ENCODE measurements around the gene SV2B.
A peak's percentile ranks its signal among the peaks of the same experiment; 100 is the strongest.

Gene SV2B

DNA sequence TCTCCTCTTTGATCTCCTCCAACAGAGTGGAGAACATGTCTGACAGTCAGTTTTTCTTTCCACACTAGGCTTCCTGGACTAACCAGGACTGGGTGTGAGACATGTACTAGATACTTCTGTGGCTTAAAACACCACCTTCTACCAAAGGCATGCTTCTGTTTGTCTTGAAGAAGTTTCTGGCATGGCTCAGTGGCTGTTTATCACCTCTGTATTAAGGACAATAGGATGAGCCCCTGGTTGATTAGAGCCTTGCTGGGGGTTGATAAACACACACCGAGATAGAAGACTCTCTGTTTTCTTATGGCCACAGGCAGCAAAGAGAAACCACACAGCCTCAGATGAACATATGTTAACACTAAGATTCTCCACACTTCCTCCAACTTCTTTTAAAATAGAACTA is 40.5 kb downstream of the SV2B start:
- no peak for DNase-seq

DNA sequence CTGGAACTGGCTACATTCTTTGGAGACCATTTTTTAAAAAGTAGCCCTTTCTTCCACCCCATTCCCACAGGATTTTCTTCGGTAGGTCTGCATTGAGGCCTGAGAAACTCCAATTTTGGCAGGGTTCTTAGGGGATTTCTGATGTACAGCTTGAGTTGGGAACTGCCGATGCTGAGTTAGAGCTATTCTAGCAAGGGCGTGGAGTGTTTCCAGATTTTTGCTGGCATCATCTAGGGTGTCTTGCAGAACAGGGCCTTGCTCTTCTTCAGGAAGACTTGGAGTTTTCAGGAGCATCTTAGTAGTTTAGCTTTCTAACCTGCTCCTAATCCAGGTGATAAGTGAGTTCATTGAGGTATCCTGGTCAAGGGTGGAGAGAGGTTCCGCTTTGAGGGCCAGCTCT is 41.0 kb downstream of the SV2B start:
- DNase-seq: no peak

DNA sequence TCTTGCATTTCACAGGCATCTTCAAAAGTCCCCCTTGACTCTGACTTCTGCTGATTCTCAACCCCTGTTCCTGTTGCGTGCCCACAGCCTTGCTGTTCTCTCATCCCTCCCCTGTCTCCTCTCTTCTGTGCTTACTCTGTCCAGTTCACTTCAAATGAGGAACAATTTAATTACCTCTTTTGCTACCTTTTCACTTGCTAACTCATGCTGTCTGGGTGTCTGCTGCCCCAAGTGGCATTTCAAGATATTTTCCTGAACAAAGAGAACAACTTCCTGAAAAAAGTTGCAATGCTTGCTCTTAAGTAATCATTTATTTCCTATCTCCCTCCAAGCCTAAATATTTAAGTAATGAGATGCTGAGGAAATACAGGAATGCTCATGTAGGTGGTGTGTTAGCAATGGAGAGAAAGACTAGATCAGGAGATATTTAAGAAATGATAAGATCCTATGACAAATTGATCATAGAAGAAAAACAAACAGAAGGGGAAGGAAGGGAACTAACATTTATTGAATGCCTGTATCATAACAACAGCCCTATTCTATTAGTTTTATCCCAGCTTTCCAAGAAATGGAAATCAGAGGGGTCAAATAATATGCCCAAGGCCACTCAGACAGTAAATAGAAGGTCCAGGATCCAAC is 42.2 kb downstream of the SV2B start:
- DNase-seq: peak; percentile 32 to 61 (median 48)

DNA sequence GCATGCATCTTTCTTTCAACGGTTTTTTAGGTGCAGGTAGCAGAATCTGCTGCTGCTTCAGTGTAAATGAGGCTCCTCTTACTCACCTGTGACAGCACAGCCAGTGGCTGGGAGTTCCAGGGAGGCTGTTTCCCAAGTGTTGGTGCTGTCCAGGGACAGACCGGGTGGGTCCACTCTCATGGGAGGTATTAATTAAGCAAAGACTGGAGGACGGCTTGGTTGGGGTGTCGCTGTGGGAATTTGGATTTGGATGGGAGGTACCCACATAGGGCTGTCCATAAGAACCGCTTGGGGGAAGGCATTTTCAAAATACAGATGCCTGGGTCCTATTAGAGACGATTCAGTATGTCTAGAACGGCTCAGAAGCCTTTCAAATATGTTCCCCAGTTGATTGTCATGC is 42.9 kb downstream of the SV2B start:
- no peak for DNase-seq

DNA sequence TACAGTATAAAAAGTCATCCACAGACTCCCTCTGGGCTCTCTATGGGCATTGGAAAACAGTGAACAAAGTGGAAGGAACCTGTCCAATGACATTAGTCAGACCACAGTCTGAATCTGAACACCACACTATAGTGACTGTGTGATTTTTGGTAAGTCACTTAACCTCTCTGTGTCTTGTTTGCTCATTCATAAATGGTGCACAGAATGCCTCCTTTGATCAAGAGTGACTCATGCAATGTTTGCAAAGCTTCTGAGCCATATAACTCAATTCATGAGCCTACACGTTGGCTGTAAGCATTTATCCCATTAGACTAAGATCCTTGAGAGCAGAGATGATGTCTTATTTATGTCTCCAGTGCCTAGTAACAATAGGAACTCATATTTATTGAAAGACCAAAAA is 46.7 kb downstream of the SV2B start:
- DNase-seq: no peak

DNA sequence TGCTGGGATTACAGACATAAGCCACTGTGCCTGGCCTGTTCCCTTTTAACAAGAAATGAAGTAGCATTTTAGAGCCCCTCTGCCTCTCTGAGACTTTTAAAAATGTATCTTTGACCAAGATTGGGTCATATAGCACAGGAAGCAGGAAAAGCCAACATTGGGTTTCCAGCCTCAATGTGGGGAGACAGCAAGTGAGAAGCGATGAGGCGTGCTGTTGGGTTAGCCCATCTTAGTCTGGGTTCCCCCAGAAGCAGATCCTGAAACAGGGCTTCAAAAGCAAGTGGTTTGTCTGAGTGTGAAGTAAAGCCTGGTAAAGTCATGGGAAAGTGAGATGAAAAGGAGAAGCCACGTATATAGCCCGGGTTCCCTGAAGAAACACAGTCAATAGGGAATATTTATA is 48.2 kb downstream of the SV2B start:
- DNase-seq: no peak

DNA sequence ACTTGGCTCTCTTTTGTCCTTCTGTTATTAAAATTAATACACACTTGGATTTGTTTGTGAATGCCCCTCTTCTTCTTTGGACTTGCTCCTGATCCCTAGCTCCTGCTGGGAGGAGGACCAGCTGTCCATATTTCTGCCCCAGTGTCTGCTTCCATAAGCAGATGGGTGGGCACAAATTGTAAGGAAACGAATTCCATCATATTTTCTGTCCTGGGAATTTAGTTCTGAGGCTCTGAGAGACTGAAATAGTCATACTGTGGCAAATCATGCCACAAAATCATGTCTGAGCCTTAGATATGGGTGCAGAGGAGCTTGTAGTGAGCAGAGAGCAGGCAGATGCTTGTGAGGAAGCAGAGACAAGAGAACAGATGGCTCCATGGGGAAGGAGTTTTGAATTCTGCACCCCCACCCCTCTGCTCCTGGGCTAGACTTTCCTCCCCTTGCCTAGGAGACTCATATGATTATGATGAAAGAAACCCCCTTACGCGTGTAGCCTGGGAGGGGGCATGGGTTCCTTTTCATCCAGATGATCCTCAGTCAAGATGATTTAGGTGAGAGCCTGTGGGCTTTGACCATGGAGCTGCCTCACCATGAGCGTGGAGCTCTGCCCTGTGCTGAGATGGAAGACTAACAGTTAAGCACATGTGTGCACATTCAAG is 50.6 kb downstream of the SV2B start:
- no peak for DNase-seq

DNA sequence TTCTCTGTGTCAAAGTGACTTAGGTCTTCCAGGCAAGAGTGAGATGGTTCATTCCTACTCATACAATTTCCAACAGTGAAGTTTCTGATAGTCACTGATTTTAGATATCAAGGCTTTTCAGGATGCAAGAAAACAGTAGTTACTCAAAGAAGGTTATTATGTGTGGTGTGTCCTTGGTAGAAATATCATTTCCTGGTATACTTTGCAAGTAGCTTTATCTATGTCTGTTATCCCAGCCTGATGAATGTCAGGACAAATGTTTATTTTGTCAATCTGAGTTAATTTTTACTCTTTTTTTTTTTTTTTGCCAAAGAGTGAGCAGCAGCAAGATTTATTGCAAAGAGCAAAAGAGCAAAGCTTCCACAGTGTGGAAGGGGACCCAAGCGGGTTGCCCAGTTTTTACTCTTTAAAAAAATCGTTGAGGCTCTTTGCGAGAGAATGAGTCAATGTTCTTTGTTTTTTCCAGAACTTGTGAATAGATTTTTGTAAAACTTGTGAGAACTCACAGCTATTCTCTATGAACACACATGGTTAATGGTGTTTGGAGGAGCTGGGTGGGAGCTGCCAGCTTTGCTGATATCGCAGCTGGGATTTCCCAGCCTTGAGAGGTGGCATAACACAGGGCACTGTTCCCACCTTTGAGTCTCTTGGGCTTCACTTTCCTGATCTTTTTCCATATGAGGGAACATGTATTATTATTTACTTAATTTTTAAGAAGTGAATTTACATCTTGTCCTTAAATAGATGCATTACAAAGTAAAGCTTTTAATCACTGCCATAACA is 51.9 kb downstream of the SV2B start:
- no peak for DNase-seq

DNA sequence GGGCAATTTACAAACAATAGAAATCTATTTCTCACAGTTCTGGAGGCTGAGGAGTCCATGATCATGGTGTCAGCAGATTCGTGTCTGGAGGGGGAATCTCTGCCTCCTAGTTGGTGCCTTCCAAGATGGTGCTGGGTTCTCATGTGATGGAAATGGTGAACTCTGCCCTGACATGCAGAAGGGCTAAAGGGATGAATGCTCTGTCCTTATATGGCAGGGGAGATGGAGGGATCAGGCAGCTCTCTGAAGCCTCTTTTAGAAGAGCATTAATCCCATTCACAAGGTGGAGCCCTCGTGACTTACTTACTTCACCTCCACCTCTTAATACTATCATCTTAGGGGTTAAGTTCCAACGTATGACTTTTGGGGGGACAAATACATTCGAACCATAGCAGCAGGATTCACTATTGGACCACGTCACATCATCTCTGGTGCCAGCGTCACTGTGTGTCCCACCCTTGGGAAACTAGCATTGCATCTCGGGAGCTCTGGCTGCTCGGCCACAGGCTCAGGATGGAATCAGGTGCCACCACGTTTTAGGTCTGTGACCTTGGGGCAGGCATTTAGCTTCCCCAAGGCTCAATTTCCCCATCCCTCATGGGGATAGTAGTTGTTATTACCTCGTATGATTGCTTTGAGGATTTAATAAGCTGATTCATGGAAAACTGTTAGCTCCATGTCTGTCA is 53.0 kb downstream of the SV2B start:
- no peak for DNase-seq

DNA sequence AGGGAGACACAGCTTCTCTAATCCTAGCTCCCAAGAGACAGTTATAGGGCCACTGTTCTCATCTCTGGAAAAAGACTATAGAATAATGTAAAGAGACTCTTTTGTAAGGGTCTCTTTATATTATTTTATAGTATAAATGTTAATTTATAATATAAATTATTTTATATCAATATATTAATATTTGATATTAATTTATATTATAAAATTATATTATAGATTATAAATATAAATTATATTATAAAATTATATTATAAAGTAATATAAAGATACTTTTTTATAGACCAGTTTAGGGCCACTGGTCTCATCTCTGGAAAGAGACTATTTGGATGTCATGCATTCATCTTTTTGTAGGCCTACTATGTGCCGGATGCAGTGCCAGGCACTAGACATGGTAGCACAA is 53.9 kb downstream of the SV2B start:
- DNase-seq: no peak

DNA sequence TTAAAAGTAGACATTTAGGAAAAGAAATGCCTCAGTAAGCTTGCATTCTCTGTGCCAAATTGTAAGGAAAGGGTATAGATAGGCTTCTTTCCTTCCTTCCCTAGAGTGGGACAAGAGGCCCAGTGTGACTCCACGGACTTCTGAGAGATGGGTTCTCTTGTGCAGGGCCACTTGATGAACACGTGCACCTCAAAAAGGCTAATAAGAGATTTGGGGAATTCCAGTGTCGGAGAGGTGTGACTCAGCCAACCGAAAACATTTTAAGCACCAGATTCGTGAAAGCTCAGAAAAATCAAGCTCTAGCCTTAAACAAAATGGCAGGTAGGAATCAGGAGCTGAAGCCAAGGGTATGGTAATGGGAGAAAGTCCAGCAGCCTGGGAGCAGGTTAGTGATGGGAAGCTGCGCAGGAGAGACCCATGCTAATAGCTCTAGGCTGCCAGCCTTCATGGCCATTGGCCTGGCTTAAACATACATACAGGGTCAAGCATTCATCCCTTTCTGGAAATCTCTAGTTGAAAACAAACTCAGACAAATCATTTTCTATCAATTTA is 56.2 kb downstream of the SV2B start:
- no peak for DNase-seq

DNA sequence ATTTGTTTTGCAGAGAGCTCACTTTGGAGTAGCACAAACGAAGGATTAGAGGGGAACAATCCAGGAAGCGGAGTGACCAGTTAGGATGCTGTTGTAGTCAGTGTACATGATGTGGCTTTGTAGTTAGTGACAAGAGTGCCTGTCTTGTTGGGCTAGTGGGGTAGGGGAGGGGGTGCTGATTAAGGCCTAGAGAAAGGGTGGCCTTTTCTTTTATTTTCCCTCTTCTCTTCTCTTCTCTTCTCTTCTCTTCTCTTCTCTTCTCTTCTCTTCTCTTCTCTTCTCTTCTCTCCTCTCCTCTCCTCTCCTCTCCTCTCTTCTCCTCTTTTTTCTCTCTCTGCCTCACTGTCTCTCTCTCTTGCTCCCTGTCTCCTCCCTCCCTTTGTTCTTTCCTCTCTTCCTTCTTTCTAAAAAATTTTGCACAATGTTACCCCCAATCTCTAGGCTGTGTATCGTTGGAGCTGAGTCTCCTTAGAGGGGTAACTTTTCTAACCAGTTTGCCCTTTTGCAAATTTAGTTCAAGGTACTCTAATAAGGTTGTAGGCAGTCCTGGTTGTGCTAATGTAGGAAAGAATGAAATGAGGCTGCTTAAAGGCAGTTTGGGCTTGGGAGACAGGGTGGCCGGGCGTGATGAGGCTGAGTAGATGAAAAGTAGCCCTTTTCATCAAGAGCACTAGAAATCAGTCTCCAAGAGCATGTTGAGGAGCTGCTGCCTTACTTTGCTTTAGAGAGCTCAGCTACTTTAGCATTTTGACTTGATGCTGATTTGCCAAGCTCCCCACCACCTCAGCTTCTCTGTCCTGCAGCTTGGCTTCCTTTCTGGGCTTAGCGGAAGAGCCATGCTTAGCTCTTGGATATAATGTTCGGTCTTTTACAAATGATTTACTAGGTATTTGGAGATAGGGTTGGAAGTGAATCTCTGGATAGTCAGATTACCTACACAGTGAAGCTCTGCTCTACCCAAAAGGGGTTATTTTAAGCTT is 58.6 kb downstream of the SV2B start:
- no peak for DNase-seq

DNA sequence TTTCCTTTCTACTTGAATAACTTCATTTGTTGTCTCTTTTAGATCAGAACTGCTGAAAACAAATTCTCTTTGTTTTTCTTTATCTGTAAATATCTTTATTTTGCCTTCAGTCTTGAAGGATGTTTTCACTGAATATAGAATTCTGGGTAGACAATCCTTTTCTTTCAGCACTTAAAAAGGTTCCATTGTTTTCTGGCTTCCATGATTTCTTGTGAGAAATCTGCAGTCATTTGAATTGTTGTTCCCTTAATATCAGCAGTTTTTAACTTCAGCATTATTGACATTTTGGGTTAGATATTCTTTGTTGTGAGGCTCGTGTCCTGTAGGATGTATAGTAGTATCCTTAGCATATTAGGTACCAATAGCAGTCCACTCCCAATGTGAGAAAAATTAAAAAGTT is 65.8 kb downstream of the SV2B start:
- DNase-seq: no peak

DNA sequence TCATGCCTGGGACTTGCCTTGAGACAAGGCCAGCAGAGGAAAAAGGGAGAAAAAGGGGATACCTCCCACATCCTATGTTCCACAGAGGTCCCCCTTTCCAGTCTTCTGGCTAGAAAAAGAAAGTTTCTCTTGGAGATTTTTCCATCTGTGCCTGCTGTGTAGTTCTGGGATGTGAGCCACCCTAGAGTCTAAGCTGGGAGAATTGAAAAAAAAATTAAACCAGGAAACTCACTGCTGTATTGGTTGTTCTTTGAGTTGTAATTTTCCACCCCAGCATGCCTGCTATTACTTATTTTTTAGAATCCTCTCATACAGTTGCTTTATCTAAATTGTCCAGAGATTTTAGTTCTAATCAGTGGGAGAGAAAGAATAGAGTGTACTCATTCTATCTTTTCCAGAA is 68.4 kb downstream of the SV2B start:
- no peak for DNase-seq

DNA sequence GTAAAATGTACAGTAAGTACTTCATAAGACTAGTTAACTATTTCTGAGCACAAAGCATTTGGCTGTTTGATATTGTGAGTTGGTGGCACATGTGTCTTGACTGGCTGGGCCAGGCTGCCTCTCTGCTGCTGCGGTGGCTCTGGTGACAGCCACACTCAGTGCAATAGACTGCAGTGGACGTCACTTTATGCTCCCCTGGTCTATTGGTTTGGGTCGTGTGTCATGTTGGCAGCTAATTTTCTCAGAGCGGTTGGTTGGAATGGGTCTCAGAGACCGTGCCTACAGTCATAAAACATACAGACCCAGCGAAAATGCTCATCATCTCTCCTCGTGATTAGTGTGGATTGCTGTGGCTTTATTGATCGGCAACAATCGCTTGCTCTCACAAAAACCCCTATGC is 71.3 kb downstream of the SV2B start:
- no peak for DNase-seq

DNA sequence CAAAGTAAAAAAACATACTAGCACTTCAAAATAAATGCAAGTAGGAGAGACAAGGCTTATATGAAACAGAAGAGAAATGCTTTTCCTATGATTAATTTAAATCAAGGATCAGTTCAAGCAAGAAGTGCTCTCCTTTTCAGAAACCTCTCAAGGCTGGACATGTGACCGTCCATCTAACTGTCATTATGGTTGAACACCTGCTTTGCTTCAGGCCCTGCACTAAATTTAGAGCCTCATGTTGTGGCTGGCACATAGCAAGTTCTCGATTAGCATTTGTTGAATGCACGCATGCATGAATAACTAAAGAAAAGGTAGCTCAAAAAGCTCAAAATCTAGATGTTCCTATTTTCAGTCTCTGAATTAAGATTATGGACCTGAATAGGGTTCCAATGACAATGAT is 82.0 kb downstream of the SV2B start:
- no peak for DNase-seq

DNA sequence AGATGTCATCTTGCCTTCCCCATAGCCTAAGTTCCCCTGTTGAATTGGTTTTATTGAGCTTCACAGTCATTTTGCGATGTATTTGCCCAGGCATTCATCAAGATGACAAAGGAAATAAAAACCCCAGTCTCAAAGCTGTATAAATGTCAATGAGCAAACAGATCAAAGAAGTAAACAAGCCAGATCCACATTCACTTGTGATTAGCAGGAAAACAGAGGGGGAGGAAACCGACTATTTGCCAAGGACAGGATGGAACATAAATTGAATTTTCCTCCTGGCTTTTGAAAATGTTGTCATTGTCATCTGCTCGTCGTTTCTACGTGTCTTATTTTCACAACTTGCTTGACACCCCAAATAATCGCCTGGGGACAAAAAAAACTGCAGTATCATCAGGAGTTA is 83.5 kb downstream of the SV2B start:
- no peak for DNase-seq

DNA sequence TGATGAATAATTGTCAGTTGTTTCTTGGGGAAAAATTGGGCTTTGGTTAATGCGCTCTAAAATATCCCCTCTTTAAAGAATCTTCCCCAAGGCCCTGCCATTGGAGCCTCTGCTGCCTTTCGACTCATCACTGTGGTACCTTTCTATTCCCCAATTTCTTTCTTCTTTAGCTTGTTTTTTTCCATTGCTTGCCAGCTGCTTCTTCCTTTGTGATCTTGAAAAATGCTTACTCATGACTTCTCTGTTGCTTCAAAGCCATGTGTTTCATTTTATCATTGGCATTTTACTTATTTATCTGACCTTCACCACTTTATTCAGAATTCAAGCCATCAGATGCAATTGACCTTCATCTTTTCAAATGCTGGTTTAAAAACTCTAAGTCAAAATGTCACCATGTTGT is 84.4 kb downstream of the SV2B start:
- DNase-seq: no peak

DNA sequence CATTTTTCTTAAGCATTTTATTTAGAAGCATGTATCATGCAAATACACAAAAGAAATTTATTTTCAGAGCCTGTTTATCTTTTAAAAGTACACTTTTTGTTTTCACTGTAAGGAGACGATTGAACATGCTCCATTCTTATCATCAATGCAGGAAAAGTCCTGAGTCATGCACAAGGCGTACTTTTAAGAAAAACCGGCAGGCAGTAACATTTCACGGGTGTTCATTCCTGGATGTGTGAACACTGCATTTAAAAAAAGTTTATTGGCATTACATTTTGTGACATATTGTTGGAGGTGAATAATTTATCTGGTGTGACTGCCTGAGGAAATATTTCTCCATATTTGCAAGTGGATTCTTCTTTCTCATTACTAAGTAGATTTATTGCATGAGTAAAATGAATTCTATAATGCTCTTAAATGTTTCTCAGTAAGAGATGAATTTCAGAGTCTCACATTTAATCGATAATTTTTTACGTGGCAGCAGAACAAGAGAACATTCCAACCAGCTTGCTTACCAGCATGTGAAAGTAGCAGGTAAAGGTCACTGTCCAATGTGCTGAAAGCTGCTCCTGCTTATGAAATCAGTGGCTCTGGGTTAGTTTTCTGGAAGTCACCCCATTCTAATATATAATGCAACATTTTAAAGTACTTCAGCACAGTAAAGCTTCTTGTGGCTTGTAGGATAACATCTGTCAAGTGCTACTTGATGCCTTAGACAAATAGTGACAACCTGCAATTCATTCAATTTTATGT is 87.0 kb downstream of the SV2B start:
- DNase-seq: peak in 2 of 3 donors; percentile 27 to 41

DNA sequence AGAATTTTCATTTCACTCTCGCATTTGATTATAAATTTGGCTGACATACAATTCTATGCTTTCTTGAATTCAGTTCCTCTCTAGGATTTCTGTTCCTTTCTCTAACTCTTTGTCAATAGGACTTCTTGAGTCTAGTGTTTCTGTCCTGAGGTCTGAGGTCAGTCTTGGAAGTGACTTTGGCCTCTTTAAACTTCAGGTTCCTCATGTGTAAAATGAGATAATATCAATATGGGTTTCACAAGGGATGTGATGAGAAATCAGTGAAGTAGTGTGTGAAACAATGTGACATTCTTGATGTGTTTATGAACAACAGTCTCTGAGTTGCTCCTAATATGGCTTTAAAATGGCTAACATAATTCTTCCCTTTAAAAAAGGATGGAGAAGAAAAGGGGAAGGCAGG is 92.2 kb downstream of the SV2B start:
- peak in 1 of 3 donors; percentile 2 for DNase-seq

DNA sequence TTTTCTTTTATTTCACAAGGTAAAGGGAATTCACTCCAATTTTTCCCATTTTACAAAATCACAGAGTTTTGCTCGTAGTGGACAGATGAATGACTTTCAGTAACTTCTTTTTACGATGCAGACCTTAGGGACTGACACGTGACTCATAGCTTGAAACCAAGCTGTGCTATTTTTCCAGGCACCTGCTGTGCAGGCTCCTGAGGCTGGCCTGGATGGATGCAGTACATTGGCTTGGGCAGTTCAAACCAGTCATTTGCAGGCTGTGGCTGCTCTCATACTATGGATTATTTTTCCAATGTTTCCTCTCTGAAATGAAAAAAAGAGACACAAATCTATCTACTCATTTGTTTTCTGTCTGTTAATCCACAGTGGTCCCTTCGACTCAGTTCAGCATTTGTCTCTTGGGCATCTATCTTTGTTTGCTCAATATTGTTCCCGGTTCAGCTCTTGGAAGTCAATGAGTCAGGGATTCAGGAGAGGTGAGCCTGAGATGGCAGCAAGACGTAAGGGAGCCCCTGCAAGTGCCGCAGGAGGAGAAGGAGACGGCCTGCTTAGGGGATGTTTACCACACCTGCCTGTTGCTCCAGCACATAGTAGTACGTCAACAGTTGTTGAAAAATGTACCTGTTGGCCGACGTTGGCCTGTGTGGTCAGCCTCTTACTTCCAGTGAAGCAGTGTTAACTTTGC is 92.8 kb downstream of the SV2B start:
- DNase-seq: peak in 1 of 3 donors; percentile 1

Measured in suppressor macrophage treated with lipopolysaccharide for 1 hour (primary cell).